OCI-LY7 (cell line): ENCODE results near the gene CASK.

Experiments
- CTCF ChIP-seq: fragments of 200-600 bp; sonication (generic); conservative IDR thresholded peaks from 2 replicates; pipeline ENCODE4 v1.5.1; 2014; ENCODE audit warnings: mild to moderate bottlenecking, antibody characterized with exemption, low read length, moderate library complexity, mixed read lengths
- EZH2phosphoT487 ChIP-seq: fragments of 200-600 bp; sonication (generic); IDR thresholded peaks from 2 replicates; pipeline ENCODE4 v1.6.1; 2018; ENCODE audit warnings: low read depth, borderline replicate concordance, mild to moderate bottlenecking, mixed run types, antibody characterized with exemption, low read length, moderate library complexity, mixed read lengths

DNA sequence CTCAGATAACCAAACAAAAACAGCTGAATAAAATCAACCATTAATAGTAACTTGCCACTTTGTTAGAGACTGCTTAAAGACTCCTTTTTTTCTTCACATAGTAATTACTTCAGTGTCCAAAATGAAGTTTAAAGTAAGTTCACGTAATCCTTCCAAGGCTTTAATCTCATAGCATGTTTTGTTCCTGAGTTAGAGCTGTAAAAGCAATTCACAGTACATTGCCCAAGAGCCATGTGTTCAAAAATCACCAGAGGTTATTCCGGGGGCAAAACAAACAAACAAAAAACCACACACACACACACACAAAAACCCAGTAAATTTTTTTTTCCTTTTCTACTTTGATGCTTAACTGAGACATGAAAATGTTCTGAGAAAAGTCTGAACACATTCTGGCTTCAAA is 193.3 kb downstream of the CASK start:
- TF ChIP-seq CTCF (no peak), EZH2phosphoT487 (no peak)
